GM18517 (cell line): ENCODE data around the gene SNX25.

ENCODE experiments used
- ATAC-seq: cut with Tn5 transposase; IDR thresholded peaks from one replicate; pipeline ENCODE4 v1.9.1; 2021; ENCODE audit warnings: mild to moderate bottlenecking, moderate library complexity; ENCODE audit not compliant: unreplicated experiment

Gene SNX25

GRCh38 chr4:185370268-185370949, 161.0 kb downstream of the SNX25 start:
- no peak for ATAC-seq

- no peak for ATAC-seq
These were observed 162.3 kb downstream of the SNX25 start for GRCh38 chr4:185371702-185372101.

DNA sequence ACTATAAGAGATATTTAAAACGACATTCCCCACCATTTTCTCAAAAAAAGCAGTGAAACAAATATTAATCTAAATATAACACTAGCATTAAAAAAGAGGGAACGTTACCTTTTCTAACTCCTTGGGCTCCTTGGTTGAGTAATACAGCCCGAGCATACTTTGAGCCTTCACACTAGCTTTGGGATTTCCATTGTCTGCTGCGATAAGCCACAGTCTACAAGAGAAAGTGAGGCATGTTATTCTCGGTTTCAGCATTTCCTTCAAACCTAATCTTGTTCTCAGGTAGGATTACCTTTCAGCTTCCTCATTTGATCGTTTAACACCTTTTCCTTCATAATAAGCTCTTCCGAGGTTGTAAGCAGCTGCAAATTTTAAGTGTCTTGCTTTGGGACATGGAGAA, 164.6 kb downstream of the SNX25 start:
- ATAC-seq: no peak

DNA sequence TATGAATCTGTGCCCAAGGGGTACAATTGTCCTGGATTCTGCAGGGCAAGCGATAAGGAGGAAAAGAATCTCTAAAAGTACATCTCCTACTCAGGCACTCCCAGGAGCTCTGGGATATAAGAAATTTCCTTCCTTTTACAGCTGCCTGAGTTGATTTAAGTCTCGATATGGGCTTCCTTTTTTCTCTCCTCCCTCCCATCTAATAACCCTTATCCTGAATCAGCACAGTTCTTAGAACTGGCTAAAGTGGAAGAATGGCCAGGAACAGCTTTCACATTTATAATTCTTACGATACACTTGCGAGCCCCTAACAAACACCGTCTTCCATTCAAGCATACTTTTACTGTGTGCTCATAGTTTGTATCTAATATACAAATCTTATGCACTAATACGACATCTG, 165.2 kb downstream of the SNX25 start:
- no peak for ATAC-seq

DNA sequence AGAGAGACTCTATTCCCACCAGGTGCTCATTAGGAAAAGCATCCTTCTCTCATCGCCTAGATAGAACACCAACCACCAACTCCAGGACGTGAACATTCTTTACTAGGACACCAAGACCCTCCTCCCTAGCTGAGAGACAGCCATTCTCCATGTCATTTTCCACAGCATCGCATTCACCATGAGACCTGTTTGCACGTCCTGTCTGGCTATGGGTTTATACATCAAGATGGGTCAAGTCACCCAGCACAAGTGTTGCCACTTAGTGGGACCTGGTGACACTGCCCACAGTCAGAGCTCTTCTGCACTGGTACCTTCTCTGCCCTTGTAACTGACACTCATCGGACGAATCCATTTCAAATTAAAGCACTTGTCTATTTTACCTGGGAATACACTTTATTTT, 168.9 kb downstream of the SNX25 start:
- ATAC-seq: no peak

DNA sequence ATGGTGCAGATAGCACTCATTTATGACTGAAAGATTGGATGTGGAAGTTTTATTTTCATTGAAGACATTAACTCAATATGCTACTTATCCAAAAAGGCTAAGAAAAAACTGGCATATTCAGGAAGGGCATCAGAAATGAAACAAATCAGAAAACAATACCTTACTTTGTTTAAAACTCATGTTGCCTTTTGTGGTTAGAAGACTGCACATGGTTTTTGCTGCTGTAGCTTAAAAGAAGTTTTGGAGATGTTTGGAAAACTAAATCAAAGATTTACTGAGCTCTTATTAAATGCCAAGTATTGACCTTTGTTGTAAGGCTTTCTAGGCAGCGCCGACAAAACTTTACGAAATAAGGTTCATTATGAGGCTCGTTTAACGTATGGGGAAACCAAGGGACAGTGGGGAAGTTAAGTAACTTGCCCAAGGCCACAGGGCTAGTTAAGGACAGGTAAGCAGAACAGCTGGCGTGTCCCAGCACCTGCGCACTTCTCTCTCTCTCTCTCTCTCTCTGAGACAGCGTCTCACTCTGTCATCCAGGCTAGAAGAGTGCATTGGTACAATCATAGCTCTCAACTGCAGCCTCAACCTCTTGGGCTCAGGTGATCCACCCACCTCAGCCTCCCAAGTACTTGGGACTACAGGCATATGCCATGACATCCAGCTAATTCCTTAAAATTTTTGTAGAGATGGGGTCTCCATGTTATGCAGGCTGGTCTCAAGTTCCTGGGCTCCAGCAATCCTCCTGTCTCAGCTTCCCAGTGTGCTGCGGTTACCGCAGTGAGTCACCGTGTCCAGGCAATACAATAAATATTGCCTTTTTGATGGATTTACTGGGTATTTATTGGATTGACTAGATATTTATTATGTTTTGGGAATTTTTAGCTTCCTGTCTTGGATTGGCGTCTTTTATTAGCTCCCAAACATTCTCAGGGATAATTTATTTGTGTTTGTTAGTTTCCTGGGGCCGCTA, 170.2 kb downstream of the SNX25 start:
- ATAC-seq: no peak

DNA sequence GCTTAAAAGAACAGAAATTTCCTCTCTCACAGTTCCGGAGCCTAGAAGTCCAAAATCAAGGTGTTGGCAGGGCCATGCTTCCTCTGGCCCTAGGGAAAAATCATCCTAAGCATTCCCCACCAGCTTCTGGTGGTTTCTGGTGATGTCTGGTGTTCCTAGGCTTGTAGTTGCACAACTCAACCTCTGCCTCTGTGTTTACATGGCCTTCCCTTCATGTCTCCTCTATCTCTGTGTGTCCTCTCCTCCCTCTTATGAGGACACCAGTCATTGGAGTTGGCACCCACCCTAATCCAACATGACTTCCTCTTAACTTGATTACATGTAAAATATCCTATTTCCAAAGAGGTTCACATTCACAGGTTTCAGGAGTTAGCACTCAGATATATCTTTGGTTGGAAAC, 170.9 kb downstream of the SNX25 start:
- no peak for ATAC-seq

DNA sequence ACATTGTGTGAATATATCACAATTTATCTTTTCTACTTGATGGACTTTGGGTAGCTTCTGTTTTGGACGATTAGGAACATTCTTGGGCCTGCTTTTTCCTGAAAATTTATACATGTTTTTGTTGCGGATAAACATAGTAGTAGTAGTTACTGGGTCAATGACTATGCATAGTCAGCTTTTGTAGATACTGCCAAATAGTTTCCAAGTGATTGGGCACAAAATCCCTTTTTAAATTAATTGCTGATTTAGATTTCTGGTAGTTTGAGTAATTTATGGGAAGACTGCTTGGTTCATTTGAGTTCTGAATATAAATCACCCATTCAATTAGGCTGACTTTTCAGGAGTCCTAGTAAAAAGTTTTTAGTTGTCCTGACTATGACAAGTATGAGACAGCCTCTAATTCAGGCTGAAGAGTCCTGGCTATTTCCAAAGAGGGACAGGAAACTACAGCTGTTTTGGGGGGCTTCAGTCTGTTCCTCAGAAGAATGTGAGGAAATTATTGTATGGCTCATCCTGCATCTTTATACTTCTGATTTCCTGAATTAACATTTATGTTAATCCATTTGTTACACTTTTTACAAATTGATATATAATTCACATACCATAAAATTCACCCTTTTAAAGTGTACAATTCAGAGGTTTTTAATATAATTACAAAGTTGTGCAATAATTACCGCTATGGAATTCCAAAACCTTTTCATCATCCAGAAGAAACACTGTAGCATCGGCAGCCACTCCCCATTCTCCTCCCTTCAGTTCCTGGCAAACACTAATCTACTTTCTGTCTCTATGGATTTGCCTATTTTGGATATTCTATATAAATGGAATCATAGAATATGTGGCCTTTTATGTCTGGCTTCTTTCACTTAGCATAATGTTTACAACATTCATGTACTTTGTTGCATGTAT, 172.1 kb downstream of the SNX25 start:
- no peak for ATAC-seq

DNA sequence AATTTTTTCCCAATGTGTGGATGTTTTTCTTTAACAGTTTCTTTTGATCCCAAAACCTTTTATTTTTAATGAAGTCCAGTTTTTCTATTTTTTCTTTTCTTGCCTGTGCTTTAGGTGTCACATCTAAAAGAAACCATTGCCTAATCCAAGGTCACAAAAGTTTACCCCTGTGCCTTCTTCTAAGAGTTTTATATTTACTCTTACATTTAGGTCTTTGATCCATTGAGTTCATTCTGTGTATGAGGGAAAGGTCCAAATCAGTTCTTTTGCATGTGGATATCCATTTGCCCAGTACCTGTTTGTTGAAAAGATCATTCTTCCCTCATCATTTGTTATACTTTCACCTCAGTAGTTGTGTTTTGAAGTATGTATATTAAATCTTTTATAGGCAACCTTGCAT, 173.4 kb downstream of the SNX25 start:
- no peak for ATAC-seq

- ATAC-seq: no peak
These were observed 174.1 kb downstream of the SNX25 start for GRCh38 chr4:185383451-185383850.

DNA sequence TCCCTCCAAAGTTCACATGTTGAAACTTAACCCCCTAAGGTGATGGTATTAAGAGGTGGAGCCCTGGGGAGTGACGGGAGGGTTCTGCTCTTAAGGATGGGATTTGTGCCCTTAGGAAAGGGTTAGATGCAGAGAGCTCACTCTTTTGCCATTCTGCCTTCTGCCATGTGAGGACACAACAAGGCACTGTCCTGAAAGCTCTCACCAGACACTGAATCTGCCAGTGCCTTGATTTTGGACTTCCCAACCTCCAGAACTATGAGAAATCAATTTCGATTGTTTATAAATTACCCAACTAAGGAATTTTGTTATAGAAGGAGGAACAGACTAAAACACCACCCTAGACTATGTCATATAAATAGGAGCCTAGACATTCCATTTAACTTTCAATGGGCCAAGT, 174.7 kb downstream of the SNX25 start:
- no peak for ATAC-seq

GRCh38 chr4:185384930-185385331, 175.5 kb downstream of the SNX25 start:
- ATAC-seq: no peak

- no peak for ATAC-seq
These were observed 178.6 kb downstream of the SNX25 start for GRCh38 chr4:185387957-185388356.

DNA sequence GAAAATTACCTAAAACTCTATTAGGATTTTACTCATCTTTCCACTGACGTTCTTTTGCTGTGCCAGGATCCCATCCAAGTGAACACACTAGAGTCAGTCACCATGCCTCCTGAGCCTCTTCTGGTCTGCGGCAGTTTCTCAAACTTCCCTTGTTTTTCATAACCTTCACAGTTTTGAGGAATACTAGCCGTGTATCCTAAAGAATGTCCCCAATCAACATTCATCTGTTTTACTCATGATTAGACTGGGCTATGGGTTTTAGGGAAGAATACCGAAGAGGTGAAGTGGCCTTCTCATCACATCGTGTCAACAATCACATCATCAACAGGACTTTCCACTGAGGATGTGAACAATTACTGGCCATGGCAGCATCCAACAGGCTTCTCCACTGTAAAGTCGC, 181.5 kb downstream of the SNX25 start:
- ATAC-seq: no peak

GRCh38 chr4:185392156-185392555, 182.8 kb downstream of the SNX25 start:
- ATAC-seq: no peak

- no peak for ATAC-seq
These were observed 185.3 kb downstream of the SNX25 start for GRCh38 chr4:185394568-185395237.

- ATAC-seq: no peak
These were observed 186.0 kb downstream of the SNX25 start, which contains the start of gene LRP2BP for GRCh38 chr4:185395238-185395955. TSS of gene LRP2BP (minus strand) at chr4:185395924. CDS start at chr4:185378186, 17,738 bp downstream.

- ATAC-seq: peak; percentile 71
These were observed 186.7 kb downstream of the SNX25 start for GRCh38 chr4:185395956-185396723.
